COLO829 (cell line): ENCODE results near the gene PRDM2.

Experiments used
- DNase-seq: peaks from one replicate; pipeline ENCODE4 v3.0.0; 2012; ENCODE audit warnings: low spot score

Gene PRDM2

GRCh38 chr1:13838236-13838635 lies 138.2 kb downstream of the PRDM2 start:
- no peak for DNase-seq

DNA sequence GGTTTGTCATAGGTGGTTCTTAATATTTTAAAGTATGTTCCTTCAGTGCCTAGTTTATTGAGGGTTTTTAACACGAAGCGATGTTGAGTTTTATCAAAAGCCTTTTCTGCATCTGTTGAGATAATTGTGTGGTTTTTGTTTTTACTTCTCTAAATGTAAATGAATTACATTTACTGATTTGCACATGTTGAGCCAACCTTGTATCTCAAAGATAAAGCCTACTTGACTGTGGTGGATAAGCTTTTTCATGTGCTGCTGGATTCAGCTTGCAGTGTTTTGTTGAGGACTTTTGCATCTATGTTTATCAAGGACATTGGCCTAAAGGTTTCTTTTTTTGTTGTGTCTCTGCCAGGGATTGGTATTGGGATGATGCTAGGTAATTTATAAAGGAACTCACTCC lies 142.5 kb downstream of the PRDM2 start:
- no peak for DNase-seq

DNA sequence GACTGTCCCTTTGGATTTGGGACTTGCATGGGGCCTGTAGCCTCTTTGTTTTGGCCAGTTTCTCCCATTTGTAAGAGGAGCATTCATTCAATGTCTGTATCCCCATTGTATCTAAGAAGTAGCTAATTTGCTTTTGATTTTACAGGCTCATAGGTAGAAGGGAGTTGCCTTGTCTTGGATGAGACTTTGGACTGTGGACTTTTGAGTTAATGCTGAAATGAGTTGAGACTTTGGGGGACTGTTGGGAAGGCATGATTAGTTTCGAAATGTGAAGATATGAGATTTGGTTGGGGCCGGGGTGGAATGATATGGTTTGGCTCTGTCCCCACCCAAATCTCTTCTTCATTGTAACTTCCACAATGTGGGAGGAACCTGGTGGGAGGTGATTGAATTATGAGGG lies 151.7 kb downstream of the PRDM2 start:
- DNase-seq: no peak

DNA sequence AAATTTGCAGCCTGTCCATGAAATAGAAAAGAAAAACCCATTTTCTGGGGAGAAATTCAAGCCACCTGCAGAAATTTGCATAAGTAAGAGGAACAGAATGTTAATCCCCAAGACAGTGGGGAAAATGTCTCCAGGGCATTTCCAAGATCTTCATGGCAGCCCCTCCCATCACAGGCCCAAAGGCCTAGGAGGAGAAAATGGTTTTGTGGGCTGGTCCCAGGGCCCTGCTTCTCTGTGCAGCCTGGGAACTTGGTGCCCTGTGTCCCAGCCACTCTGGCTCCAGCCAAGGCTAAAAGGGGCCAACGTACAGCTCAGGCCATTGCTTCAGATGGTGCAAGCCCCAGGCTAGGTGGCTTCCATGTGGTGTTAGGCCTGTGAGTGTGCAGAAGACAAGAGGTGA lies 155.6 kb downstream of the PRDM2 start:
- DNase-seq: no peak

- no peak for DNase-seq
Measured at GRCh38 chr1:13860031-13860430, 160.0 kb downstream of the PRDM2 start.

- no peak for DNase-seq
Measured at GRCh38 chr1:13864760-13865159, 164.8 kb downstream of the PRDM2 start.

DNA sequence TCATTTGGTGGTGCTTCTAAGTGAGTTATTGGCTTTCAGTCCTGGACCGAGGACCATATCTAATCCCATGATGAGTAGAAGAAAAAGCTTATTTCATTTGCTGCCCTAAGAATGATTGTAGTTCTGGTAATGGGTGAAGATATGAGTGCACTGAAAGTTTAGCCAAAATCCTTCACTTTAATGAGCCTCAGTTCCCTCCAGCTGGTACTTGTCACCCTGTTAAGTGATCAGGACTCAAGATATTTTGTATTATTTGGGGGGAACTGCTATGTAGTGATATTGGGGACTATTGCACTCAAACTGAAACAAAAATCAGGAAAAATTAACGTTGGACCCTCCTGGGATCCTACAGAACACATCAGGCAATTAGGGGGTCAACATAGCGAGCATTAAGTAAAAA lies 165.9 kb downstream of the PRDM2 start:
- DNase-seq: no peak

DNA sequence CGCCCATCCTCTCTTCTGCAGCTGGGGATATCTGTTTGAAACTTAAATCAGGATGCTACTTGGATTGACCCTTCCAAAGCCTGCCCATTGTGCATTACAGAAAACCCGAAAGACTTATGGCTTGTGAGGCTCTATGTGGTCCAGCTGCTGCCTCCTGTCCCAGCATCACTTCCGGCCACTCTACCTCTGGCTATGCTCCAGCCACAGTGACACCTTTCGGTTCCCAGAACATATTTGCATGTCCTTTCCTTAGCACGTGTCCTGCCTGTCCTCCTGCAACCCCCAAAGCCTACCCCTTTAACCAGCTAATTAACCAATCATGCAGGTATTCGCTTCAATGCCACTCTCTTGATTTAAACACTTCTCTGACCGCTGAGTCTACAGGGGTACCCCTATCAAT lies 167.6 kb downstream of the PRDM2 start:
- DNase-seq: no peak

- DNase-seq: no peak
Measured at GRCh38 chr1:13869172-13869797, 169.3 kb downstream of the PRDM2 start.

DNA sequence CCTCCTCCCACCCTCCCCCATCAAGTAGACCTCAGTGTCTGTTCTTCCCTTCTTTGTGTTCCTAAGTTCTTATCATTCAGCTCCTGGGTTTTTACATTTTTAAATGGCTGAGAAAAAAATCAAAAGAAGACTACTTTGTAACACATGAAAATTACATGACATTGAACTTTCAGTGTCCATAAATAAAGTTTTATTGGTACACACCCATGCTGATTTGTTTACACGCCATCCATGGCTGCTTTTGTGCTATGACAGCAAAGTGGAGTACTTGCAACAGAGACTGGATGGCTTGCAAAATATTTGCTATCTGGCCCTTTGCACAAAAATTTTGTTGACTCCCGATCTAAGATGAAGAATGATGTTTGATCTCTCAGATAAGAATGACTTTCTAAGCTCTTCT lies 171.4 kb downstream of the PRDM2 start:
- no peak for DNase-seq

GRCh38 chr1:13871886-13872285 lies 171.9 kb downstream of the PRDM2 start:
- no peak for DNase-seq

- DNase-seq: no peak
Measured at GRCh38 chr1:13873032-13873431, 173.0 kb downstream of the PRDM2 start.
